SK-N-SH (cell line): ENCODE data around the gene FPR1. TPM values are rescaled to one million over a fixed set of nuclear protein-coding genes. Genes with fewer than 3 reads are reported as not detected.

ENCODE experiments used
- CTCF ChIA-PET: fragments of 300-600, 350-600 bp; formaldehyde crosslinking; extraction: SDS; loops from one replicate; lab custom pipeline; 2021; lab: Yijun Ruan, JAX
- POLR2A ChIA-PET: fragments of 350-600 bp; sonication (Branson Sonifier 250); formaldehyde crosslinking; extraction: SDS; loops from one replicate; lab custom pipeline; 2020; ENCODE audit warnings: antibody characterized with exemption, inconsistent platforms; lab: Yijun Ruan, JAX
- DNase-seq: peaks from one replicate; pipeline ENCODE4 v3.0.0; 2012
- H2AFZ ChIP-seq: fragments of 200-600 bp; sonication (generic); 2 replicates; pipeline ENCODE4 v1.8.1; 2016; ENCODE audit warnings: antibody characterized with exemption, mild to moderate bottlenecking, low read depth
- H3F3A ChIP-seq: fragments of 200-600 bp; sonication (generic); replicated peaks from 2 replicates; pipeline ENCODE3; 2016; ENCODE audit warnings: antibody characterized with exemption, mild to moderate bottlenecking; ENCODE audit not compliant: insufficient read depth
- H3K27ac ChIP-seq, 2 experiments: fragments of 200-500 bp in 1 of 2; fragments of 200-600 bp in 1 of 2; sonication (Bioruptor generic) in 1 of 2; sonication (generic), shearing (Covaris generic) in 1 of 2; 2 replicates each; pipeline versions ENCODE4 v1.5.1 to v1.6.1; 2014 to 2016; ENCODE audit warnings: low read depth in 2 of 2, inconsistent platforms in 1 of 2, low read length in 1 of 2, mild to moderate bottlenecking in 1 of 2, mixed read lengths in 1 of 2
- H3K27me3 ChIP-seq: fragments of 200-600 bp; sonication (generic), shearing (Covaris generic); 2 replicates; pipeline ENCODE4 v1.6.1; 2016; ENCODE audit warnings: mixed run types; ENCODE audit not compliant: insufficient read depth
- H3K36me3 ChIP-seq, 2 experiments: fragments of 200-500 bp in 1 of 2; fragments of 200-600 bp in 1 of 2; sonication (Bioruptor generic) in 1 of 2; sonication (generic) in 1 of 2; replicated peaks in 1 of 2; 2 replicates each; pipeline versions ENCODE3 to v1.5.1; 2014 to 2016; ENCODE audit warnings: low read length in 1 of 2, mild to moderate bottlenecking in 1 of 2; ENCODE audit not compliant: insufficient read depth in 2 of 2, control insufficient read depth in 1 of 2
- H3K4me1 ChIP-seq, 2 experiments: fragments of 200-500 bp in 1 of 2; fragments of 200-600 bp in 1 of 2; sonication (Bioruptor generic) in 1 of 2; sonication (generic), shearing (Covaris generic) in 1 of 2; 2 replicates each; pipeline versions ENCODE4 v1.5.1 to v1.6.1; 2014 to 2016; ENCODE audit warnings: low read depth in 1 of 2, low read length in 1 of 2, mixed run types in 1 of 2; ENCODE audit not compliant: insufficient read depth in 2 of 2, control insufficient read depth in 1 of 2
- H3K4me2 ChIP-seq: fragments of 200-600 bp; sonication (generic), shearing (Covaris generic); 2 replicates; pipeline ENCODE4 v1.6.1; 2017; ENCODE audit warnings: mixed run types
- H3K4me3 ChIP-seq, 2 experiments: fragments of 200-500 bp in 1 of 2; fragments of 200-600 bp in 1 of 2; sonication (Bioruptor generic) in 1 of 2; sonication (generic), shearing (Covaris generic) in 1 of 2; 2 replicates each; pipeline versions ENCODE4 v1.5.1 to v1.8.1; 2014 to 2016; ENCODE audit warnings: low read depth in 2 of 2, inconsistent platforms in 1 of 2, low read length in 1 of 2, mild to moderate bottlenecking in 1 of 2, mixed read lengths in 1 of 2, moderate library complexity in 1 of 2
- H3K79me2 ChIP-seq: fragments of 200-600 bp; sonication (generic); 2 replicates; pipeline ENCODE4 v1.8.1; 2017; ENCODE audit warnings: mild to moderate bottlenecking; ENCODE audit not compliant: insufficient read depth
- H3K9ac ChIP-seq: fragments of 200-600 bp; sonication (generic); 2 replicates; pipeline ENCODE4 v1.6.1; 2017; ENCODE audit warnings: mixed run types
- H3K9me2 ChIP-seq: fragments of 200-600 bp; sonication (generic); 2 replicates; pipeline ENCODE4 v1.6.1; 2017; ENCODE audit warnings: mixed run types
- H3K9me3 ChIP-seq: fragments of 200-600 bp; sonication (generic); 2 replicates; pipeline ENCODE4 v1.6.1; 2017; ENCODE audit warnings: mixed run types, mild to moderate bottlenecking, moderate library complexity
- H4K20me1 ChIP-seq: fragments of 200-600 bp; sonication (generic); 2 replicates; pipeline ENCODE4 v1.6.1; 2017; ENCODE audit warnings: mild to moderate bottlenecking, mixed run types; ENCODE audit not compliant: insufficient read depth
- FOSL2 ChIP-seq: IDR thresholded peaks from 2 replicates; pipeline ENCODE4 v1.4.0; 2012; ENCODE audit warnings: low read depth, mild to moderate bottlenecking, moderate library complexity, borderline replicate concordance
- GABPA ChIP-seq: IDR thresholded peaks from 2 replicates; pipeline ENCODE4 v1.4.0; 2012; ENCODE audit warnings: low read depth, mild to moderate bottlenecking
- IRF3 ChIP-seq: fragments of 150-350 bp; IDR thresholded peaks from 2 replicates; pipeline ENCODE4 v1.6.1; 2016; ENCODE audit warnings: mild to moderate bottlenecking, low read depth, low read length
- JUND ChIP-seq: IDR thresholded peaks from 2 replicates; pipeline ENCODE4 v1.4.0; 2012
- NFIC ChIP-seq: IDR thresholded peaks from 2 replicates; pipeline ENCODE4 v1.4.0; 2012; ENCODE audit warnings: borderline replicate concordance
- NRF1 ChIP-seq: IDR thresholded peaks from 2 replicates; pipeline ENCODE4 v1.6.1; 2012; ENCODE audit warnings: low read depth, mild to moderate bottlenecking, low read length
- PBX3 ChIP-seq: IDR thresholded peaks from 2 replicates; pipeline ENCODE4; 2012
- SIN3A ChIP-seq: IDR thresholded peaks from 2 replicates; pipeline ENCODE4 v1.6.1; 2012; ENCODE audit warnings: low read depth, mild to moderate bottlenecking, low read length, moderate library complexity, borderline replicate concordance
- SMC3 ChIP-seq: IDR thresholded peaks from 2 replicates; pipeline ENCODE4 v1.6.1; 2012; ENCODE audit warnings: low read depth, low read length, improper control_type of control experiment
- USF1 ChIP-seq: IDR thresholded peaks from 2 replicates; pipeline ENCODE4 v1.4.0; 2012; ENCODE audit warnings: low read depth, borderline replicate concordance
- WGBS: methylation state at CpG from one replicate; pipeline ENCODE4 v1.1.6; 2017; ENCODE audit warnings: low lambda C conversion rate; 5-methylcytosine and 5-hydroxymethylcytosine counted together
- polyA plus RNA-seq, 3 experiments: library from polyadenylated mRNA; depleted of rRNA; stranded (reverse); fragments of >200 nt; gene quantifications; 2 replicates each; pipeline ENCODE4 v1.2.3, GENCODE V29; 2012
- TF ChIP-seq, protein P1 (sequence below): IDR thresholded peaks from 2 replicates; pipeline ENCODE4 v1.6.1; 2012; ENCODE audit warnings: mild to moderate bottlenecking, low read depth, low read length, moderate library complexity

The FPR1 gene
- polyA plus RNA-seq, 1 of the 3 experiments (the other 2 are of a cell fraction) = not detected

GRCh38 chr19:51743405-51743804 lies 8.3 kb downstream of the FPR1 start:
- peaks cover 37% of the 10 kb centered on the region; the same call in 1 of the 2 replicates for H3K27me3 ChIP-seq
- H3K9me3 ChIP-seq = no peaks in the 10 kb centered on the region
- ChIA-PET POLR2A (no interaction called here), CTCF (interaction anchor here (0.6 to 2.4 kb wide), 2 partner anchors 34 to 363 kb away, joined by 4 to 11 read pairs; no protein-coding TSS in a partner anchor)
- H3K9me2 ChIP-seq = no peaks in the 10 kb centered on the region
- TF ChIP-seq SIN3A (no peak), GABPA (no peak), NRF1 (no peak), JUND (no peak), PBX3 (no peak)
- TF ChIP-seq, protein P1, sequence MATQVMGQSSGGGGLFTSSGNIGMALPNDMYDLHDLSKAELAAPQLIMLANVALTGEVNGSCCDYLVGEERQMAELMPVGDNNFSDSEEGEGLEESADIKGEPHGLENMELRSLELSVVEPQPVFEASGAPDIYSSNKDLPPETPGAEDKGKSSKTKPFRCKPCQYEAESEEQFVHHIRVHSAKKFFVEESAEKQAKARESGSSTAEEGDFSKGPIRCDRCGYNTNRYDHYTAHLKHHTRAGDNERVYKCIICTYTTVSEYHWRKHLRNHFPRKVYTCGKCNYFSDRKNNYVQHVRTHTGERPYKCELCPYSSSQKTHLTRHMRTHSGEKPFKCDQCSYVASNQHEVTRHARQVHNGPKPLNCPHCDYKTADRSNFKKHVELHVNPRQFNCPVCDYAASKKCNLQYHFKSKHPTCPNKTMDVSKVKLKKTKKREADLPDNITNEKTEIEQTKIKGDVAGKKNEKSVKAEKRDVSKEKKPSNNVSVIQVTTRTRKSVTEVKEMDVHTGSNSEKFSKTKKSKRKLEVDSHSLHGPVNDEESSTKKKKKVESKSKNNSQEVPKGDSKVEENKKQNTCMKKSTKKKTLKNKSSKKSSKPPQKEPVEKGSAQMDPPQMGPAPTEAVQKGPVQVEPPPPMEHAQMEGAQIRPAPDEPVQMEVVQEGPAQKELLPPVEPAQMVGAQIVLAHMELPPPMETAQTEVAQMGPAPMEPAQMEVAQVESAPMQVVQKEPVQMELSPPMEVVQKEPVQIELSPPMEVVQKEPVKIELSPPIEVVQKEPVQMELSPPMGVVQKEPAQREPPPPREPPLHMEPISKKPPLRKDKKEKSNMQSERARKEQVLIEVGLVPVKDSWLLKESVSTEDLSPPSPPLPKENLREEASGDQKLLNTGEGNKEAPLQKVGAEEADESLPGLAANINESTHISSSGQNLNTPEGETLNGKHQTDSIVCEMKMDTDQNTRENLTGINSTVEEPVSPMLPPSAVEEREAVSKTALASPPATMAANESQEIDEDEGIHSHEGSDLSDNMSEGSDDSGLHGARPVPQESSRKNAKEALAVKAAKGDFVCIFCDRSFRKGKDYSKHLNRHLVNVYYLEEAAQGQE = no peak
- H3K79me2 ChIP-seq = no peaks in the 10 kb centered on the region
- H3K27ac ChIP-seq = peak overlapping the region in 1 of 2 experiments; percentile 76; a peak in 2 of 4 replicates
- peak overlapping the region; percentile 49; the same call in 1 of the 2 replicates for H3K4me2 ChIP-seq
- no peaks in the 10 kb centered on the region for H4K20me1 ChIP-seq
- peaks cover 9% of the 10 kb centered on the region for H3F3A ChIP-seq
- H3K36me3 ChIP-seq = no peaks in the 10 kb centered on the region
- H3K4me3 ChIP-seq = no peak overlapping the region
- no peaks in the 10 kb centered on the region for H3K4me1 ChIP-seq
- peak overlapping the region; percentile 61; the same call in 1 of the 2 replicates for H3K9ac ChIP-seq
- no peak for DNase-seq
- WGBS = 20% methylated on average over 3 of the region's 3 CpGs
- no peak overlapping the region for H2AFZ ChIP-seq

GRCh38 chr19:51742789-51743188 lies 8.9 kb downstream of the FPR1 start:
- H3K36me3 ChIP-seq = no peaks in the 10 kb centered on the region
- H3K27me3 ChIP-seq = peaks cover 38% of the 10 kb centered on the region; the same call in 1 of the 2 replicates
- H3K9me2 ChIP-seq = no peaks in the 10 kb centered on the region
- H3K27ac ChIP-seq = peak overlapping the region in 1 of 2 experiments; percentile 76; a peak in 2 of 4 replicates
- H3K9me3 ChIP-seq = no peaks in the 10 kb centered on the region
- H3K4me2 ChIP-seq = peak overlapping the region; percentile 49; the same call in 1 of the 2 replicates
- H3K79me2 ChIP-seq = no peaks in the 10 kb centered on the region
- no peaks in the 10 kb centered on the region for H4K20me1 ChIP-seq
- peak overlapping the region; percentile 61; the same call in 1 of the 2 replicates for H3K9ac ChIP-seq
- peaks cover 9% of the 10 kb centered on the region for H3F3A ChIP-seq
- H3K4me1 ChIP-seq = no peaks in the 10 kb centered on the region
- H2AFZ ChIP-seq = no peak overlapping the region
- ChIA-PET POLR2A (no interaction called here), CTCF (interaction anchor here (0.6 to 2.4 kb wide), 3 partner anchors 35 to 364 kb away, joined by 3 to 11 read pairs (median 4); no protein-coding TSS in a partner anchor)
- DNase-seq = no peak
- no peak overlapping the region for H3K4me3 ChIP-seq
- WGBS = 4% methylated on average over 6 of the region's 6 CpGs
- TF ChIP-seq USF1 (no peak), PBX3 (no peak), IRF3 (no peak), FOSL2 (no peak), NFIC (no peak), SMC3 (no peak)
- TF ChIP-seq, protein P1 = no peak
